NCI-H2029 treated with DMSO at 0.1 percent for 48 hours (cell line): ENCODE measurements around the gene FOXF2.

ENCODE experiments used
- DNase-seq: peaks from one replicate; lab custom pipeline; 2025; lab: John Stamatoyannopoulos, UW

The FOXF2 gene

GRCh38 chr6:1409774-1410465 is 20.5 kb downstream of the FOXF2 start:
- no peak for DNase-seq

GRCh38 chr6:1412901-1413300 is 23.5 kb downstream of the FOXF2 start:
- no peak for DNase-seq

GRCh38 chr6:1415416-1416063 is 26.2 kb downstream of the FOXF2 start:
- DNase-seq, result no peak

GRCh38 chr6:1416191-1416760 is 26.9 kb downstream of the FOXF2 start:
- no peak for DNase-seq

GRCh38 chr6:1416820-1417219 is 27.4 kb downstream of the FOXF2 start:
- DNase-seq, result no peak

- DNase-seq, result no peak
Measured at GRCh38 chr6:1417718-1418117, 28.3 kb downstream of the FOXF2 start.

GRCh38 chr6:1418471-1419191 is 29.3 kb downstream of the FOXF2 start:
- no peak for DNase-seq

- no peak for DNase-seq
Measured at GRCh38 chr6:1420382-1420781, 31.0 kb downstream of the FOXF2 start.

GRCh38 chr6:1422290-1422689 is 32.9 kb downstream of the FOXF2 start:
- DNase-seq, result no peak

- DNase-seq, result no peak
Measured at GRCh38 chr6:1423578-1423977, 34.2 kb downstream of the FOXF2 start.

- DNase-seq, result peak; percentile 33
Measured at GRCh38 chr6:1424306-1424927, 35.0 kb downstream of the FOXF2 start.

GRCh38 chr6:1426416-1426815 is 37.0 kb downstream of the FOXF2 start:
- no peak for DNase-seq

GRCh38 chr6:1435806-1436205 is 46.4 kb downstream of the FOXF2 start:
- DNase-seq, result no peak

- DNase-seq, result peak; percentile 67
Measured at GRCh38 chr6:1436334-1437306, 47.2 kb downstream of the FOXF2 start.

GRCh38 chr6:1437553-1438406 is 48.4 kb downstream of the FOXF2 start:
- no peak for DNase-seq

GRCh38 chr6:1438471-1438881 is 49.1 kb downstream of the FOXF2 start:
- no peak for DNase-seq

- DNase-seq, result no peak
Measured at GRCh38 chr6:1439349-1439748, 50.0 kb downstream of the FOXF2 start.

- no peak for DNase-seq
Measured at GRCh38 chr6:1442929-1443328, 53.6 kb downstream of the FOXF2 start.
